ENCODE results near the gene SORCS2. TPM values are rescaled to one million over a fixed set of nuclear protein-coding genes. Genes with fewer than 3 reads are reported as not detected.
A peak's percentile ranks its signal among the peaks of the same experiment; 100 is the strongest.

The SORCS2 gene
- total and polyA plus RNA-seq, 2 of the 8 experiments (the other 6 are each of a cell fraction or from before 2014, with no cell fraction given), result 0.36 to 1.8 TPM

DNA sequence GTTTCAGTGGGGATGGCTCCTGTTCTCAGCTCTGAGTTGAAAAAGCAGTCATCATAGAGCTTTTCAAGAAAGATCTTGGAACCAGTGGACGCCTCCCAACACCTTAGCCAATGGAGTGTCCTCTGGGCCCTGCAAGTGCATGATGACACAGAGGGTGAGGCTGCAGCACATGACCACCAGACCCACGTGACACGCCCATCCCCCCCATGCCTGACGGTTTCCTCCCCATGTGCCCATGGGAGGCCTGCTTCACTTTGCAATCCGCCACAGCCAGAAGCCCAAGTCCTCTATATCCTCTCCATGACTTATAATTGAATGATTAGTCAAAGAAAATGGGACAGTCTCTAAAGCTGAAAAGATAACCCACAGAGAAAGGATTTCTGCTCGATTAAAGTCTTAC is 560.3 kb downstream of the SORCS2 start:
- H4K91ac ChIP-seq (replicated peaks; ENCODE audit: insufficient read length, low read length), result no peak overlapping the region
- H3K4me3 ChIP-seq (ENCODE audit: extremely low read depth in 1 of 4, insufficient read depth in 2 of 4, low read depth in 3 of 4, low read length in 4 of 4), result no peak overlapping the region
- no peaks in the 10 kb centered on the region for H3K9me3 ChIP-seq (ENCODE audit: insufficient read depth in 2 of 2, low read depth in 1 of 2, low read length in 1 of 2)
- peaks cover 0 to 2% of the 10 kb centered on the region in 2 experiments for H4K20me1 ChIP-seq (replicated peaks in 1 of 2; ENCODE audit: control insufficient read depth in 1 of 2, insufficient read depth in 2 of 2, low read length in 2 of 2)
- FAIRE-seq (no peak), DNase-seq (ENCODE audit: low read depth in 1 of 2, low spot score in 2 of 2) (no peak)
- no peak overlapping the region for H3K9ac ChIP-seq (replicated peaks in 1 of 4; ENCODE audit: extremely low read depth in 1 of 4, low read depth in 3 of 4, low read length in 3 of 4)
- no peaks in the 10 kb centered on the region for H3K4me1 ChIP-seq (replicated peaks in 1 of 4; ENCODE audit: control insufficient read depth in 3 of 4, insufficient read depth in 4 of 4, low read length in 3 of 4)
- no peaks in the 10 kb centered on the region for H3K23me2 ChIP-seq (ENCODE audit: low read depth, low read length)
- H2AK5ac ChIP-seq (ENCODE audit: low read depth, low read length), result no peak overlapping the region
- no peak overlapping the region for H4K5ac ChIP-seq (ENCODE audit: insufficient read length, low read depth, low read length)
- no peak overlapping the region for H2BK12ac ChIP-seq (ENCODE audit: low read depth, low read length)
- POLR2A ChIA-PET (ENCODE audit: partially characterized antibody), result no interaction called here
- no peak overlapping the region for H3K14ac ChIP-seq (ENCODE audit: insufficient read length)
- WGBS, 2 experiments (ENCODE audit: extremely low coverage in 1 of 2, insufficient coverage in 1 of 2, insufficient read length in 1 of 2, insufficient replicate concordance in 2 of 2, low coverage in 1 of 2, low lambda C conversion rate in 2 of 2, missing lambda C conversion rate in 1 of 2), result 92% methylated on average over 6 of the region's 6 CpGs; no CpG with 5 or more reads in 1 of the 2 experiments
- no peak overlapping the region for H3K18ac ChIP-seq (ENCODE audit: extremely low read depth, low read length)
- CTCF ChIA-PET (ENCODE audit: partially characterized antibody), result interaction anchor here (0.6 to 1.6 kb wide), 2 partner anchors 9 to 415 kb away, joined by 3 to 6 read pairs; no protein-coding TSS in a partner anchor
- no peak for TF ChIP-seq RAD21 (IDR thresholded peaks at IDR 0.05 in 1 of 2, conservative IDR thresholded peaks at IDR 0.05 in 1 of 2; ENCODE audit: low read depth in 2 of 2, low read length in 2 of 2)
- TF ChIP-seq CBX8 (IDR thresholded peaks at IDR 0.05; ENCODE audit: borderline replicate concordance, low read depth, low read length), result no peak
- peak; percentile 48; the same call in 1 of the 2 replicates for TF ChIP-seq USF2 (IDR thresholded peaks at IDR 0.05; ENCODE audit: low read length)
- TF ChIP-seq EZH2 (IDR thresholded peaks at IDR 0.05; ENCODE audit: low read depth, low read length, severe bottlenecking), result no peak
- no peak for TF ChIP-seq KDM1A (IDR thresholded peaks at IDR 0.05; ENCODE audit: borderline replicate concordance, low read length)
- TF ChIP-seq BCL11A (IDR thresholded peaks at IDR 0.05; ENCODE audit: low read depth in 2 of 2, low read length in 2 of 2), result no peak
- H2BK120ac ChIP-seq (replicated peaks; ENCODE audit: low read depth, low read length), result no peak overlapping the region
- no peak overlapping the region for H2AFZ ChIP-seq (ENCODE audit: low read length)
- no peaks in the 10 kb centered on the region for H3K79me2 ChIP-seq (ENCODE audit: control insufficient read depth in 1 of 2, insufficient read depth in 2 of 2, low read length in 2 of 2)
- no peak overlapping the region for H2BK15ac ChIP-seq (ENCODE audit: low read length)
- H3K79me1 ChIP-seq (ENCODE audit: low read depth, low read length), result no peaks in the 10 kb centered on the region
- H3K36me3 ChIP-seq (ENCODE audit: control insufficient read depth in 2 of 4, insufficient read depth in 4 of 4, low read length in 3 of 4), result no peaks in the 10 kb centered on the region
- no peak overlapping the region for H3K23ac ChIP-seq (ENCODE audit: insufficient read length)
- H4K8ac ChIP-seq (ENCODE audit: extremely low read depth, insufficient read depth, low read length), result no peak overlapping the region; the same call in 1 of the 2 replicates
- H2BK5ac ChIP-seq (ENCODE audit: low read depth, low read length), result no peak overlapping the region
- H2BK20ac ChIP-seq (ENCODE audit: low read length), result no peak overlapping the region
- H3K56ac ChIP-seq (replicated peaks; ENCODE audit: insufficient read length, low read depth, low read length), result no peak overlapping the region
- H3K4ac ChIP-seq (replicated peaks; ENCODE audit: insufficient read length, low read depth, low read length), result no peak overlapping the region
- H3K27me3 ChIP-seq (replicated peaks in 1 of 4; ENCODE audit: control insufficient read depth in 3 of 4, extremely low read depth in 1 of 4, insufficient read depth in 3 of 4, low read length in 3 of 4), result no peaks in the 10 kb centered on the region; a peak in 1 of 7 replicates
- no peak overlapping the region for H3K27ac ChIP-seq (ENCODE audit: low read depth, low read length)
- H3K4me2 ChIP-seq (ENCODE audit: insufficient read depth in 1 of 2, low read depth in 2 of 2, low read length in 2 of 2), result no peak overlapping the region
